Ishikawa (cell line): Measurements from ENCODE around the gene S1PR3.
A peak's percentile ranks its signal among the peaks of the same experiment; 100 is the strongest.

Experiments
- CEBPB ChIP-seq: IDR thresholded peaks from 2 replicates; pipeline ENCODE4 v1.6.1; 2012
- CREB1 ChIP-seq: IDR thresholded peaks from 2 replicates; pipeline ENCODE4 v1.6.1; 2012; ENCODE audit warnings: low read depth
- EGR1 ChIP-seq: IDR thresholded peaks from 2 replicates; pipeline ENCODE4 v1.6.1; 2012
- EP300 ChIP-seq: IDR thresholded peaks from 2 replicates; pipeline ENCODE4 v1.6.1; 2012; ENCODE audit warnings: borderline replicate concordance
- FOXM1 ChIP-seq: IDR thresholded peaks from 2 replicates; pipeline ENCODE4 v1.6.1; 2012; ENCODE audit warnings: low read depth, borderline replicate concordance
- MAX ChIP-seq: IDR thresholded peaks from 2 replicates; pipeline ENCODE4 v1.6.1; 2012
- NFIC ChIP-seq: IDR thresholded peaks from 2 replicates; pipeline ENCODE4 v1.6.1; 2012
- RAD21 ChIP-seq: IDR thresholded peaks from 2 replicates; pipeline ENCODE4 v1.6.1; 2012; ENCODE audit warnings: low read depth
- REST ChIP-seq: IDR thresholded peaks from 2 replicates; pipeline ENCODE4 v1.6.1; 2012; ENCODE audit warnings: low read depth, mild to moderate bottlenecking
- TAF1 ChIP-seq: IDR thresholded peaks from 2 replicates; pipeline ENCODE4 v1.6.1; 2012; ENCODE audit warnings: low read depth, mild to moderate bottlenecking
- TCF12 ChIP-seq: IDR thresholded peaks from 2 replicates; pipeline ENCODE4 v1.6.1; 2012; ENCODE audit warnings: low read depth
- TEAD4 ChIP-seq: IDR thresholded peaks from 2 replicates; pipeline ENCODE4 v1.6.1; 2012
- USF1 ChIP-seq: IDR thresholded peaks from 2 replicates; pipeline ENCODE4 v1.6.1; 2012
- YY1 ChIP-seq: IDR thresholded peaks from 2 replicates; pipeline ENCODE4 v1.6.1; 2012; ENCODE audit warnings: low read depth
- ZBTB7A ChIP-seq: IDR thresholded peaks from 2 replicates; pipeline ENCODE4 v1.6.1; 2012; ENCODE audit warnings: low read depth

Gene S1PR3

GRCh38 chr9:88998503-88998902 is 7.2 kb downstream of the S1PR3 start:
- TF ChIP-seq NFIC (0 out of 2 replicates have a peak, but pooled peaks have one; percentile 15), FOXM1 (no peak)

- TF ChIP-seq REST: no peak
- TF ChIP-seq EGR1: no peak
- TF ChIP-seq USF1: no peak
- no peak for TF ChIP-seq TEAD4
- no peak for TF ChIP-seq NFIC
- no peak for TF ChIP-seq FOXM1
- TF ChIP-seq YY1: no peak
- no peak for TF ChIP-seq EP300
- TF ChIP-seq ZBTB7A: no peak
- TF ChIP-seq TAF1: no peak
- no peak for TF ChIP-seq CREB1
- no peak for TF ChIP-seq MAX
- TF ChIP-seq TCF12: no peak
- no peak for TF ChIP-seq RAD21
- no peak for TF ChIP-seq CEBPB
Observed at GRCh38 chr9:88998911-88999310, 7.6 kb downstream of the S1PR3 start.

GRCh38 chr9:89000371-89000781 is 9.1 kb downstream of the S1PR3 start:
- no peak for TF ChIP-seq EP300
- TF ChIP-seq NFIC: no peak
- no peak for TF ChIP-seq CEBPB
- TF ChIP-seq ZBTB7A: no peak
- TF ChIP-seq TEAD4: no peak
- no peak for TF ChIP-seq REST
- TF ChIP-seq CREB1: no peak
- no peak for TF ChIP-seq FOXM1
- no peak for TF ChIP-seq TAF1
- TF ChIP-seq RAD21: no peak
- TF ChIP-seq YY1: no peak
- TF ChIP-seq USF1: no peak
- TF ChIP-seq TCF12: no peak
- TF ChIP-seq EGR1: no peak
- no peak for TF ChIP-seq MAX

- TF ChIP-seq RAD21: peak; percentile 91
- 0 out of 2 replicates have a peak, but pooled peaks have one; percentile 17 for TF ChIP-seq TEAD4
- TF ChIP-seq CEBPB: no peak
Observed at GRCh38 chr9:89000973-89001916, 10.0 kb downstream of the S1PR3 start.

GRCh38 chr9:89001917-89002540 is 10.8 kb downstream of the S1PR3 start:
- no peak for TF ChIP-seq MAX
- no peak for TF ChIP-seq REST
- no peak for TF ChIP-seq EGR1
- no peak for TF ChIP-seq EP300
- TF ChIP-seq CREB1: no peak
- no peak for TF ChIP-seq FOXM1
- no peak for TF ChIP-seq CEBPB
- TF ChIP-seq TAF1: no peak
- no peak for TF ChIP-seq TCF12
- TF ChIP-seq ZBTB7A: no peak
- no peak for TF ChIP-seq TEAD4
- no peak for TF ChIP-seq NFIC
- no peak for TF ChIP-seq RAD21
- TF ChIP-seq YY1: no peak
- no peak for TF ChIP-seq USF1
